Hematopoietic multipotent progenitor cell treated with erythropoietin and hydrocortisone succinate and interleukin-3 and kit ligand, for 4 days (in vitro differentiated cells): Measurements from ENCODE around the gene RHEB.

Experiments used
- DNase-seq: peaks from one replicate; pipeline ENCODE4 v3.0.0-alpha.2; 2015

RHEB gene

GRCh38 chr7:151524845-151525244 lies 5.2 kb upstream of the RHEB start:
- no peak for DNase-seq

GRCh38 chr7:151524331-151524730 lies 4.6 kb upstream of the RHEB start:
- no peak for DNase-seq

GRCh38 chr7:151520419-151521261 lies 945 bp upstream of the RHEB start:
- DNase-seq: peak; percentile 60

- peak; percentile 65 for DNase-seq
Observed at GRCh38 chr7:151518947-151519764, 539 bp downstream of the RHEB start.

GRCh38 chr7:151518105-151518946 lies 1.4 kb downstream of the RHEB start:
- peak; percentile 61 for DNase-seq

GRCh38 chr7:151517601-151518104 lies 2.0 kb downstream of the RHEB start:
- DNase-seq: no peak

GRCh38 chr7:151515276-151515565 lies 4.5 kb downstream of the RHEB start:
- DNase-seq: no peak

- DNase-seq: no peak
Observed at GRCh38 chr7:151514461-151515275, 5.0 kb downstream of the RHEB start.

GRCh38 chr7:151513133-151513532 lies 6.6 kb downstream of the RHEB start:
- DNase-seq: no peak

- no peak for DNase-seq
Observed at GRCh38 chr7:151512353-151512752, 7.3 kb downstream of the RHEB start.

- no peak for DNase-seq
Observed at GRCh38 chr7:151511946-151512345, 7.7 kb downstream of the RHEB start.

GRCh38 chr7:151511270-151511669 lies 8.4 kb downstream of the RHEB start:
- DNase-seq: no peak

GRCh38 chr7:151509670-151510333 lies 9.9 kb downstream of the RHEB start:
- DNase-seq: no peak

- DNase-seq: no peak
Observed at GRCh38 chr7:151508991-151509390, 10.7 kb downstream of the RHEB start.

GRCh38 chr7:151507806-151508205 lies 11.9 kb downstream of the RHEB start:
- no peak for DNase-seq

- DNase-seq: no peak
Observed at GRCh38 chr7:151506901-151507382, 12.8 kb downstream of the RHEB start.

GRCh38 chr7:151505836-151506468 lies 13.7 kb downstream of the RHEB start:
- DNase-seq: no peak

GRCh38 chr7:151505433-151505832 lies 14.3 kb downstream of the RHEB start:
- DNase-seq: no peak

GRCh38 chr7:151504715-151505326 lies 14.9 kb downstream of the RHEB start:
- no peak for DNase-seq

- DNase-seq: peak; percentile 38
Observed at GRCh38 chr7:151503902-151504714, 15.6 kb downstream of the RHEB start.
